Left lung (tissue), 10 donors: Measurements from ENCODE around the gene ENO3. TPM values are rescaled to one million over a fixed set of nuclear protein-coding genes. Genes with fewer than 3 reads are reported as not detected.

Experiments
- ATAC-seq: fragments of 200-7000 bp; cut with Tn5 transposase; one replicate; pipeline ENCODE4 v1.9.1; 2020; ENCODE audit warnings: moderate library complexity
- DNase-seq, 4 donors: peaks; one replicate each; pipeline ENCODE4 v3.0.0-alpha.2; 2013 to 2020
- H3K27ac ChIP-seq, 2 donors: fragments of 200-600 bp; sonication (generic) in 1 of 2; one replicate each; pipeline versions ENCODE4 v1.5.0 to v1.8.0; 2020 to 2021
- H3K27me3 ChIP-seq, 2 donors: fragments of 200-600 bp; sonication (generic) in 1 of 2; one replicate each; pipeline versions ENCODE4 v1.5.0 to v1.8.0; 2020 to 2021
- H3K36me3 ChIP-seq, 2 donors: fragments of 200-600 bp; sonication (generic) in 1 of 2; one replicate each; pipeline versions ENCODE4 v1.5.0 to v1.8.0; 2020 to 2021
- H3K4me1 ChIP-seq, 2 donors: fragments of 200-600 bp; one replicate each; pipeline ENCODE4 v1.8.0; 2021
- H3K4me3 ChIP-seq, 2 donors: fragments of 200-600 bp; sonication (generic) in 1 of 2; one replicate each; pipeline versions ENCODE4 v1.5.0 to v1.8.0; 2020 to 2021; ENCODE audit warnings: mild to moderate bottlenecking in 1 of 2
- H3K9me3 ChIP-seq, 2 donors: fragments of 200-600 bp; sonication (generic) in 1 of 2; one replicate each; pipeline versions ENCODE4 v1.5.0 to v1.8.0; 2020 to 2021
- intact Hi-C, 2 donors: fragments of 100-400 bp; cut with DNase I; formaldehyde crosslinking; loops; one replicate each; pipeline versions ENCODE4 v1.11.2 to v1.14.2; 2022
- polyA plus RNA-seq, 6 donors: library from polyadenylated mRNA; unstranded; fragments of 120-200 nt; gene quantifications; one replicate each; pipeline ENCODE4 v1.2.1, GENCODE V29; 2013; ENCODE audit not compliant: insufficient read length in 6 of 6
- total RNA-seq, 2 donors: library from RNA; stranded (reverse); fragmentation: NEBNext Ultra II Directional; extraction: Animal tissue kit (Norgen Biotek cat#: 25700); gene quantifications; one replicate each; pipeline ENCODE4 v1.2.1, GENCODE V29; 2021
- TF ChIP-seq, protein P1 (sequence below), 2 donors: fragments of 200-600 bp; sonication (generic) in 1 of 2; IDR thresholded peaks; one replicate each; pipeline versions ENCODE4 v1.5.0 to v1.8.0; 2021; ENCODE audit warnings: antibody characterized with exemption in 2 of 2
- donor health status: DM: no; HTN: yes; CAD: no.
- donor health status: DM: no; HTN: no; CAD: no.

ENO3 gene
- total and polyA plus RNA-seq, 8 donors = 10.7 to 22.4 (median 15.6) TPM

DNA sequence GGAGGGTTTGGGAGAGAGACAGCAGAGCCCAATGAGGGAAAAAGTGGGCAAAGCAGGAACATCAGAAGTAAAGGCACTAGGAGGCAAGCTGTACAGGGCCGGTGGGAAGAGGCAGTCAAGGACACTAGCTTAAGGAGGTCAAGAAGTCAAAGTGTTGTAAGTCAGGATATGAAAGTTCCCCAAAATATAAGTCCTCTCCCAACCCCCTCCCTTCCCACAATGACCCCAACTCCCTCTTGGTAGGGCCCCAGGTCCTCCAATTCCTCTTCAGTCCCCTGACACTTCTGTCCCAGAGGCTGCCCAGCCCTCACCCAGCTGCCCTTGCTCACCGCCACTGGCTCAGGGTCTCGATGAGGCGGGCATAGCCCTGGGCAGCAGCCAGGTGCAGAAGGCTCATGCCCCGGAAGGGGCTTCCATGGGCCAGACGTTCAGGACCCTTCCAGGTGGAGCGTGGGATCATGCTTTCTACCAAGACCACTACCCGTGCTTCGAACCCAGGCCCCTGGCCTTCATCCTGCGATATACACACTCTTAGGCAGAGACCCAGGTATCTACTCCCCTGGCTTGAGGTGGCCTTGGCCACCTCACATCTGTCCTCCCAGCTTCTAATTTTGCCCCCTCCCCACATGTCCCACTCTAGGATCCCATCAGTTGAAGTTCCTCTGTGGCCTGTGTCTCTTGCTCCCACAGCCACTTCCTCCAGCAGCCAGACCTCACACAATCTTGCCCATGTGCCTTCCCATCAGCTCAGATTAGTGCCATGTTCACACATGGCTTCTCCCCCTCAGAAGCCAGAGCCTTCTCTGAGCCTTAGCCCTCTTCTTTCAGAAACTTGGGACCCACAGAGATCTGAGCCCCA, 22.6 kb downstream of the ENO3 start:
- peak; percentile 6 for ATAC-seq
- intact Hi-C loops = loop anchor here in 1 of 2 donors (10.0 kb wide), 1 partner anchor 69 kb away; the partner anchor contains the start of gene CHRNE
- Histone ChIP-seq H3K27ac (peak overlapping the region in 1 of 2 donors; percentile 2), H3K27me3 (no peaks in the 10 kb centered on the region), H3K36me3 (peaks cover 0 to 98% of the 10 kb centered on the region in 2 donors), H3K4me1 (peaks cover 9 to 45% of the 10 kb centered on the region in 2 donors), H3K9me3 (no peaks in the 10 kb centered on the region), H3K4me3 (no peak overlapping the region)
- DNase-seq = no peak
- TF ChIP-seq, protein P1, sequence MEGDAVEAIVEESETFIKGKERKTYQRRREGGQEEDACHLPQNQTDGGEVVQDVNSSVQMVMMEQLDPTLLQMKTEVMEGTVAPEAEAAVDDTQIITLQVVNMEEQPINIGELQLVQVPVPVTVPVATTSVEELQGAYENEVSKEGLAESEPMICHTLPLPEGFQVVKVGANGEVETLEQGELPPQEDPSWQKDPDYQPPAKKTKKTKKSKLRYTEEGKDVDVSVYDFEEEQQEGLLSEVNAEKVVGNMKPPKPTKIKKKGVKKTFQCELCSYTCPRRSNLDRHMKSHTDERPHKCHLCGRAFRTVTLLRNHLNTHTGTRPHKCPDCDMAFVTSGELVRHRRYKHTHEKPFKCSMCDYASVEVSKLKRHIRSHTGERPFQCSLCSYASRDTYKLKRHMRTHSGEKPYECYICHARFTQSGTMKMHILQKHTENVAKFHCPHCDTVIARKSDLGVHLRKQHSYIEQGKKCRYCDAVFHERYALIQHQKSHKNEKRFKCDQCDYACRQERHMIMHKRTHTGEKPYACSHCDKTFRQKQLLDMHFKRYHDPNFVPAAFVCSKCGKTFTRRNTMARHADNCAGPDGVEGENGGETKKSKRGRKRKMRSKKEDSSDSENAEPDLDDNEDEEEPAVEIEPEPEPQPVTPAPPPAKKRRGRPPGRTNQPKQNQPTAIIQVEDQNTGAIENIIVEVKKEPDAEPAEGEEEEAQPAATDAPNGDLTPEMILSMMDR (IDR thresholded peaks at IDR 0.05) = no peak

DNA sequence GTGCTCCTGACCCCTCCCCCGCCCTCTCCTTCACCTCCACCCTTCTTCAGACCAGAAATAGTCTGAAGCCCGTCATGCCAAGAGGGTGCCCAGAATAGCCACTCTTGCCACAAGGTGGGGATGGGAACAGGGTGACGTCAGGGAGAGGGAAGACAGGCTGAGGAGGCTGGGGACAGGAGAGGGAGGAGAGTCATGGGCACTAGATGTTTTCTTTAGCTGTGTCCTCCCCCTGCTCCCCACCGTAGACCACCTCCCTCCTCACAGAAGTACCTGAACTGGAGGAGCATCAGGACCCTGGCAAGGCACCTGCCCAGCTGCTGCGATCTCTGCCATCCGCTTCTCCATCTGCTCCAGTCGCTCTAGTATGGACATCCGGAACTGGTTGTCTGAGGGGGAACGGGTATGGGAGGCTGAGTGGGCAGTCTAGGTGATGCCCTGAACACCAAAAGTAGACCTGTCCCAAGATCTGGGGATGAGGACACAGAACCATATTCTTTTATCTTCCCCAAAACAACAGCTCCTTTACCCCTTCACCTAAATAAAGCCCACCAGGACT, 23.3 kb downstream of the ENO3 start:
- ATAC-seq (peak; percentile 42), DNase-seq (peak in 1 of 4 donors; percentile 58)
- no peak overlapping the region for H3K4me3 ChIP-seq
- H3K27me3 ChIP-seq = no peaks in the 10 kb centered on the region
- peaks cover 2 to 45% of the 10 kb centered on the region in 2 donors for H3K4me1 ChIP-seq
- intact Hi-C loops = loop anchor here in 1 of 2 donors (10.0 kb wide), 1 partner anchor 69 kb away; the partner anchor contains the start of gene CHRNE
- H3K36me3 ChIP-seq = peaks cover 0 to 98% of the 10 kb centered on the region in 2 donors
- peak overlapping the region in 1 of 2 donors; percentile 2 for H3K27ac ChIP-seq
- TF ChIP-seq, protein P1 (IDR thresholded peaks at IDR 0.05) = no peak
- H3K9me3 ChIP-seq = no peaks in the 10 kb centered on the region

DNA sequence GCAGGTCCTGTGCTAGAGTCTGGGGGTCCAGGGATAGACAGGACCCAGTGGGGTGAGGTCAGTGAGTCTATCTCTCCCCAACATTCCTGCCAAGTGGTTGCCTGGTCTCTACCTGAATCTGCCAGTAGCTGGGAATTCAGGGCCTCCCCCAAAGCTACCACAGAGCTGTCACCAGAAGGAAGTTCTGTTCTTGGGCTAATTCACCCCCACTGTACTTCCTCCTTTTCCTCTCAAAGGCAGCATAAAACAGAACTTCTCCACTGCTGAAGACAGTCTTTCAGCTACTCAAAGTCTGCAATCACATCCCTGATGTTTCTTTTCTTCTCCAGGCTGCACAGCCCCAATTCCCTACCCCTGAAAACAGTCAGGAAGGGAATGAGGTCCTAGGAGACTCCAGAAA, 27.8 kb downstream of the ENO3 start:
- ATAC-seq (peak; percentile 16), DNase-seq (no peak)
- Histone ChIP-seq H3K27ac (peak overlapping the region in 1 of 2 donors; percentile 86), H3K4me3 (no peak overlapping the region), H3K4me1 (peaks cover 0 to 58% of the 10 kb centered on the region in 2 donors), H3K9me3 (no peaks in the 10 kb centered on the region), H3K27me3 (no peaks in the 10 kb centered on the region), H3K36me3 (peaks cover 0 to 98% of the 10 kb centered on the region in 2 donors)
- intact Hi-C loops = loop anchor here in 1 of 2 donors (10.0 kb wide), 1 partner anchor 74 kb away; the partner anchor contains the start of gene CHRNE
- TF ChIP-seq, protein P1 (IDR thresholded peaks at IDR 0.05) = no peak

DNA sequence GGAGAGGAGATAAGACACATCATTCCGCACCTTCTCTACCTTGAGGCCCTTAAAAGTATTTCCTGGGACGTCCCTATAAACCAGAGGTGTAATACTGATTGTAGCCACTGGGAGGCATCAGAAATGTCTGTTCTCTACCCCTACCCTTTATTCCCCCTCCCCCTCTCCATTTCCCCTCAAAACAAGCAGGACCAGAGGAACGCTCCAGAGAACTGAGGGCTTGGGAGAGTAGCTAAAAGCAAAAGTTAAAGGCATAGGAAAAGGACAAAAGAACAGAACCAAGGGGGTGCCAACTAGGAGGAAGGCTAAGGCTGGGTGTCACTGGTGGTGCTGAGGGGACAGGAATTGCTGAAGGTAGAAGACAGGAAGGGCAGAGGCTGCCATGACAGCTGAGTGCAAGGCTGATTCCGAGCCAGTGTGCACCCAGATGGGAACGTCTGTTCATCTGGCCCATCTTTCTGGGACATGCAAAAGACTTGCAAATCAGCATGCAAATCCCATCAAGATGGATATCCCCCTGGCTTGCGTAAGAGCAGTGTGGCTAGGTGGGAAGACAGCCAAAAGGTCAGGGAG, 29.8 kb downstream of the ENO3 start:
- Histone ChIP-seq H3K27me3 (no peaks in the 10 kb centered on the region), H3K4me1 (peaks cover 0 to 56% of the 10 kb centered on the region in 2 donors), H3K27ac (peak overlapping the region in 1 of 2 donors; percentile 86), H3K36me3 (peaks cover 0 to 89% of the 10 kb centered on the region in 2 donors), H3K9me3 (no peaks in the 10 kb centered on the region), H3K4me3 (no peak overlapping the region)
- TF ChIP-seq, protein P1 (IDR thresholded peaks at IDR 0.05) = peak; percentile 71 to 78
- peak in 1 of 4 donors; percentile 76 for DNase-seq
- intact Hi-C loops = loop anchor here in 1 of 2 donors (10.0 kb wide), 1 partner anchor 84 kb away; no protein-coding TSS in a partner anchor
- ATAC-seq = peak; percentile 79
